KG1 (cell line): ENCODE data around the gene GCSH.
A peak's percentile ranks its signal among the peaks of the same experiment; 100 is the strongest.
"Not testable (repeated sequence)": the region's sequence is repeated elsewhere in the genome, so short reads cannot be mapped to it uniquely, and the experiment has no call there.

ENCODE experiments used
- DNase-seq: peaks from one replicate; lab custom pipeline; 2025; lab: John Stamatoyannopoulos, UW

Gene GCSH

GRCh38 chr16:81095953-81096714 is at the start of gene GCSH:
TSS of gene GCSH (minus strand) at chr16:81096395. CDS start at chr16:81096278, 117 bp downstream.
- DNase-seq, result peak; percentile 93

- no peak for DNase-seq
Observed at GRCh38 chr16:81143921-81144471, 47.8 kb upstream of the GCSH start.

GRCh38 chr16:81142864-81143263 is 46.7 kb upstream of the GCSH start:
- DNase-seq, result no peak

GRCh38 chr16:81140930-81141780 is 45.0 kb upstream of the GCSH start:
- DNase-seq, result no peak

GRCh38 chr16:81138831-81139557 is 42.8 kb upstream of the GCSH start:
- no peak for DNase-seq

GRCh38 chr16:81137754-81138153 is 41.6 kb upstream of the GCSH start:
- no peak for DNase-seq

- DNase-seq, result no peak
Observed at GRCh38 chr16:81136390-81137335, 40.5 kb upstream of the GCSH start.

GRCh38 chr16:81130126-81130525 is 33.9 kb upstream of the GCSH start:
- no peak for DNase-seq

- no peak for DNase-seq
Observed at GRCh38 chr16:81128726-81129524, 32.7 kb upstream of the GCSH start.

- no peak for DNase-seq
Observed at GRCh38 chr16:81127051-81127450, 30.9 kb upstream of the GCSH start.

GRCh38 chr16:81123092-81123852 is 27.1 kb upstream of the GCSH start:
- DNase-seq, result no peak

GRCh38 chr16:81121474-81121990 is 25.3 kb upstream of the GCSH start:
- no peak for DNase-seq

GRCh38 chr16:81117436-81117835 is 21.2 kb upstream of the GCSH start:
- DNase-seq, result no peak

- no peak for DNase-seq
Observed at GRCh38 chr16:81116285-81116684, 20.1 kb upstream of the GCSH start.

- DNase-seq, result no peak
Observed at GRCh38 chr16:81112453-81112852, 16.3 kb upstream of the GCSH start.

GRCh38 chr16:81109274-81109673 is 13.1 kb upstream of the GCSH start:
- not testable (repeated sequence) for DNase-seq

GRCh38 chr16:81107511-81107910 is 11.3 kb upstream of the GCSH start:
- DNase-seq, result no peak

GRCh38 chr16:81106826-81107503 is 10.8 kb upstream of the GCSH start:
- no peak for DNase-seq

GRCh38 chr16:81105946-81106345 is 9.8 kb upstream of the GCSH start:
- DNase-seq, result no peak
